Osteocyte (in vitro differentiated cells): ENCODE results near the gene CCNY. TPM values are rescaled to one million over a fixed set of nuclear protein-coding genes. Genes with fewer than 3 reads are reported as not detected.

Experiments
- DNase-seq: peaks from one replicate; pipeline ENCODE4 v3.0.0; 2021; ENCODE audit warnings: mixed read lengths; ENCODE audit not compliant: unreplicated experiment; ENCODE audit errors: extremely low spot score
- H3K27ac Mint-ChIP-seq: one replicate; pipeline ENCODE4 v1.8.0; 2021; ENCODE audit warnings: mild to moderate bottlenecking, mixed read lengths; ENCODE audit not compliant: unreplicated experiment
- H3K27me3 Mint-ChIP-seq: one replicate; pipeline ENCODE4 v1.8.0; 2021; ENCODE audit warnings: mixed read lengths; ENCODE audit not compliant: unreplicated experiment
- H3K36me3 Mint-ChIP-seq: one replicate; pipeline ENCODE4 v1.8.0; 2021; ENCODE audit warnings: mixed read lengths; ENCODE audit not compliant: unreplicated experiment
- H3K4me1 Mint-ChIP-seq: one replicate; pipeline ENCODE4 v1.8.0; 2021; ENCODE audit warnings: mixed read lengths; ENCODE audit not compliant: unreplicated experiment
- H3K4me3 Mint-ChIP-seq: one replicate; pipeline ENCODE4 v1.8.0; 2021; ENCODE audit warnings: mild to moderate bottlenecking, moderate library complexity, mixed read lengths; ENCODE audit not compliant: unreplicated experiment
- H3K9me3 Mint-ChIP-seq: one replicate; pipeline ENCODE4 v1.8.0; 2021; ENCODE audit warnings: mixed read lengths; ENCODE audit not compliant: unreplicated experiment
- total RNA-seq: library from RNA; stranded (reverse); gene quantifications from 2 replicates; pipeline ENCODE4 v1.2.1, GENCODE V29; 2021
- TF ChIP-seq, protein P1 (sequence below): fragments of 200-600 bp; sonication (generic); IDR thresholded peaks from 2 replicates; pipeline ENCODE4 v1.5.0; 2021; ENCODE audit warnings: antibody characterized with exemption, mild to moderate bottlenecking, moderate library complexity

Gene CCNY
- total RNA-seq, 1 donor from 2014 or later = 76.4 TPM

DNA sequence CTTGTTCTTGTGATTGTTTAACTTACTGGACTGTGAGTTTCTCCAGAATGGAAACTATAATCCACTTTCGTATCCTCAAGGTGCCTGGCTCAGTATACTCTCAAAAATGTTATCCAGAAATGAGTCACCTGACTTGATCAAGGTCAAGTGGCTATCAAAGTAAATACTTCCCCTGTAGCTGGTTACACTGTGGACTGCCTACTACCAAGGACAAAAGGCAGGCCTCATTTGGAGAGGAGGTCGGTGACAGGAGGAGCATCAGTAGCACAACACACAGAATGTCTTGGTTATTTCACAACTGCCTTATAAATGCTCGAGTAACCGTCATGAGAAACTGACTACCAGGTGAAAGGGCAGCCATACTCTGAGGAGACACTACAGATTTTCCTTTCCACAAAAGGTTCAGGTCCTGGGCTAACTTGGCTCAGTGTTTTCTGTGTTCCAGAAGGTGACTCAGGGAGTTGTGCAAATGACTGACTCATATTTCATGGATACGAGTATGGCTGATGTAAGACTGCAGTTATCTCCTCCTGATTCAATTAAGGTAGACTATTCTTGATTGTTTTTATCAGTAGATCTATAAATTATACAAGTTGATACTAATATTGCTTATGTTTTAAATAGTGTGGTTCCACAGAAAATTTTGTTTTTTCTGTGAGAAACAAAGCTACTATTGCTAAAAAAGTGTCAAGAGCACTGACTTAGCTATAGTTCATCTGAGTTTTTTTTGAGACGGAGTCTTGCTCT is 4.2 kb upstream of the CCNY start:
- H3K4me1 Mint-ChIP-seq = peaks cover 34% of the 10 kb centered on the region
- DNase-seq = no peak
- H3K27ac Mint-ChIP-seq = peak overlapping the region; percentile 14
- no peaks in the 10 kb centered on the region for H3K9me3 Mint-ChIP-seq
- peaks cover 8% of the 10 kb centered on the region for H3K36me3 Mint-ChIP-seq
- H3K27me3 Mint-ChIP-seq = no peaks in the 10 kb centered on the region
- TF ChIP-seq, protein P1, sequence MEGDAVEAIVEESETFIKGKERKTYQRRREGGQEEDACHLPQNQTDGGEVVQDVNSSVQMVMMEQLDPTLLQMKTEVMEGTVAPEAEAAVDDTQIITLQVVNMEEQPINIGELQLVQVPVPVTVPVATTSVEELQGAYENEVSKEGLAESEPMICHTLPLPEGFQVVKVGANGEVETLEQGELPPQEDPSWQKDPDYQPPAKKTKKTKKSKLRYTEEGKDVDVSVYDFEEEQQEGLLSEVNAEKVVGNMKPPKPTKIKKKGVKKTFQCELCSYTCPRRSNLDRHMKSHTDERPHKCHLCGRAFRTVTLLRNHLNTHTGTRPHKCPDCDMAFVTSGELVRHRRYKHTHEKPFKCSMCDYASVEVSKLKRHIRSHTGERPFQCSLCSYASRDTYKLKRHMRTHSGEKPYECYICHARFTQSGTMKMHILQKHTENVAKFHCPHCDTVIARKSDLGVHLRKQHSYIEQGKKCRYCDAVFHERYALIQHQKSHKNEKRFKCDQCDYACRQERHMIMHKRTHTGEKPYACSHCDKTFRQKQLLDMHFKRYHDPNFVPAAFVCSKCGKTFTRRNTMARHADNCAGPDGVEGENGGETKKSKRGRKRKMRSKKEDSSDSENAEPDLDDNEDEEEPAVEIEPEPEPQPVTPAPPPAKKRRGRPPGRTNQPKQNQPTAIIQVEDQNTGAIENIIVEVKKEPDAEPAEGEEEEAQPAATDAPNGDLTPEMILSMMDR = no peak
- no peak overlapping the region for H3K4me3 Mint-ChIP-seq

DNA sequence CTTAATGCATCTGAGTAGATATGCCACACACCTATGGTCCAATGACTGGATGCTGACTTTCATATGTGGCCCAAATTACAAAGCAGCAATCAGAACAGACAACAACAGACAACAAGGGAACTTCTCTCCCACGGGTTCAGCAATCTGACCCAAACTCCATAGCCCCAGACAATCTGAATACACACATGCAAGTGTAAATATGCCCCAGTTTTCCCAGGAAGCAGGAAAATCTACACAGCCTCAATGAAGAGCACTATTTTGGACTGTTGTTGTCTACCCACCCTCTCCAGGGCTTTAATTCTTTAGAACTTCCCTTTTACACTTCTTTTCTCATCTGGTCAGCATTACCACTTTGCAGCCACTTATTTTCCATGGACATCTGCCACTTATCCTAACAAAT is 2.0 kb upstream of the CCNY start:
- Mint-ChIP-seq H3K4me1 (peaks cover 46% of the 10 kb centered on the region), H3K9me3 (no peaks in the 10 kb centered on the region), H3K27ac (peak overlapping the region; percentile 12), H3K36me3 (peaks cover 8% of the 10 kb centered on the region), H3K4me3 (peak overlapping the region; percentile 62), H3K27me3 (no peaks in the 10 kb centered on the region)
- TF ChIP-seq, protein P1 = no peak
- no peak for DNase-seq

DNA sequence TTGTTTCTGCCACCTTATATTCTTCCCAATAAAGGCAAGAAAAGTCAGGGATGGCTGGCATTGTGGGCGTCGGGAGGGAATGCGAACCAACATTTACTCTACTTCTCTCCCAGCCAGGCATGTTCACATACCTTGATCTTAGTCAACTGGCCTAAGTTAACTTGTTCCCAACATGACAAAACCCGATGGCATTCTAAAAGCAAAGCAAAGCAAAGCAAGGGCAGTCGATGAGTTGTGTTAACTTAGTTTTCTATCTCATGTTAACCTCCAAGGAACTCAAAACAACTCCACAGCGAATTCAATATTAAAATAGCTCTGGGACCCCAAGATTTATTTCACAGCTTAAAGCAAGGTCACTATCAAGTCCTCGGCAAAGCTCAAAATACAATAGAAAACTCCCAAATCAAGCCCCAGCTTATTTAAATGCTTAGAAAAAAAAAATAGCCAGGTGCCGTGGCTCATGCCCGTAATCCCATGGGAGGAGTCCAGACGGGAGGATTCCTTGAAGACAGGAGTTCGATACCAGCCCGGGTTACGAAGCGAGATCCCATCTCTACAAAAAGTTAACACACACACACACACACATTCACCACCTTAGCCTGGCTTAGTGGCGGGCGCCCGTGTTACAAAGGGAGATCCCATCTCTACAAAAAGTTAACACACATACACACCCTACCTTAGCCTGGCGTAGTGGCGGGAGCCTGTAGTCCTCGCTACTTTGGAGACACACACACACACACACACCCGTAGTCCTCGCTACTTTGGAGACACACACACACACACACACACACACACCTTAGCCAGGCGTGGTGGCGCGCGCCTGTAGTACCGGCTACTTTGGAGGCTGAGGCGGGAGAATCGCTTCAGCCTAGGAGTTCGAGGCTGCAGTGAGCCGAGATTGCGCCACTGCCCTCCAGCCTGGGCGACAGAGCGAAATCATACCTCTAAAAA is 901 bp upstream of the CCNY start:
- H3K36me3 Mint-ChIP-seq = peaks cover 8% of the 10 kb centered on the region
- peak overlapping the region; percentile 89 for H3K4me3 Mint-ChIP-seq
- H3K9me3 Mint-ChIP-seq = no peaks in the 10 kb centered on the region
- TF ChIP-seq, protein P1 = no peak
- H3K27ac Mint-ChIP-seq = peak overlapping the region; percentile 83
- H3K27me3 Mint-ChIP-seq = no peaks in the 10 kb centered on the region
- peaks cover 51% of the 10 kb centered on the region for H3K4me1 Mint-ChIP-seq
- DNase-seq = no peak

DNA sequence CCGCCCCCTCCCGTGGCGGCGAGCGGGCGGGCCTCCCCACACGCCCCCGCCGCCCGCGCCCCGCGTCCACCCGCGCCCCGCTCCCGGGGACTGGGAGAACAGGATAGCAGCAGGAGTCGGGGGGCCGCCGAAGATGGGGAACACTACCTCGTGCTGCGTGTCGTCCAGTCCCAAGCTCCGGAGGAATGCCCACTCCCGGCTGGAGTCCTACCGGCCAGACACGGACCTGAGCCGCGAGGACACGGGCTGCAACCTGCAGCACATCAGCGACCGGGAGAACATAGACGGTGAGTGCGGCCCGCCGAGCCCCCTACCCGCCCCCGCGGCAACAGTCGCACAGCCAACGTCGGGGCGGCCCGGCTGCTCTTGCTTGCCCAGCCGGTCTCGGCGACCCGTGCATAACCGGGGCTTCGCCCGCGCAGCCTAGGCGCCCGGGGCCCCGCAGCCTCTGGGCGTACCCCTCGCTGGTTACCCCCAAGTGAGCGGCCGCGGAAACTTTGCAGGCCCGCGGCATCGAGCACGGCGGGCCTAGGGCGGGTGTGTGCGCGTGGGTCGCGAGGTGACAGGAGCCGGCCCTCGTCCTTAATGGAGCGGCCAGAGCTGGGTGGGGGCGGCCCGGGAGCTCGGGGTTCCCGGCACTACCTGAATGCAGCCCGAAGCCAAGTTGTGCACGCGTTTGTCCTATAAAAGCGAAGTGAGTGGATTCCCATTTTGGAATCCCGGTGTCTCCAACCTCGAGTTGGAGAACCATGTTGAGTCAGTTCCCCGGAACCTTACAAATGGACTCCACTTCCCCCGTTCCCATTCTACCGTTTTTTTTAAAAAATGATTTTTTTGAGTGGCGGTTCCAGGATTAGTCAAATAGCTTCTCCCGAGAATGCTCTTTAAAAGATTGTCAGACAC is 863 bp downstream of the CCNY start:
- Mint-ChIP-seq H3K9me3 (no peaks in the 10 kb centered on the region), H3K36me3 (peaks cover 8% of the 10 kb centered on the region), H3K4me3 (peak overlapping the region; percentile 79), H3K27me3 (no peaks in the 10 kb centered on the region), H3K27ac (peak overlapping the region; percentile 74), H3K4me1 (peaks cover 63% of the 10 kb centered on the region)
- no peak for DNase-seq
- TF ChIP-seq, protein P1 = no peak
